SJSA1 (cell line): Measurements from ENCODE around the gene APPL2. TPM values are rescaled to one million over a fixed set of nuclear protein-coding genes. Genes with fewer than 3 reads are reported as not detected.
"Not testable (repeated sequence)": the region's sequence is repeated elsewhere in the genome, so short reads cannot be mapped to it uniquely, and the experiment has no call there.

ENCODE experiments used
- DNase-seq, 2 experiments: peaks; one replicate each; pipeline ENCODE4 v3.0.0-alpha.2; 2015 to 2020; ENCODE audit warnings: low spot score in 2 of 2, low read depth in 1 of 2
- H3K27ac ChIP-seq: fragments of 250-450 bp; sonication (Bioruptor Pico); 2 replicates; pipeline ENCODE4 v1.5.1; 2020; ENCODE audit warnings: mild to moderate bottlenecking, moderate library complexity
- H3K27me3 ChIP-seq: fragments of 250-450 bp; sonication (Bioruptor Pico); replicated peaks from 2 replicates; pipeline ENCODE4 v1.5.1; 2020; ENCODE audit warnings: mild to moderate bottlenecking, moderate library complexity
- H3K36me3 ChIP-seq: fragments of 250-450 bp; sonication (Bioruptor Pico); 2 replicates; pipeline ENCODE4 v1.5.1; 2020; ENCODE audit warnings: mild to moderate bottlenecking
- H3K4me1 ChIP-seq: fragments of 250-450 bp; sonication (Bioruptor Pico); replicated peaks from 2 replicates; pipeline ENCODE4 v1.6.1; 2021; ENCODE audit warnings: mild to moderate bottlenecking
- H3K4me3 ChIP-seq: fragments of 250-450 bp; sonication (Bioruptor Pico); 2 replicates; pipeline ENCODE4 v1.5.1; 2020; ENCODE audit warnings: mild to moderate bottlenecking
- H3K9me3 ChIP-seq: fragments of 250-450 bp; sonication (Bioruptor Pico); replicated peaks from 2 replicates; pipeline ENCODE4 v1.5.1; 2020; ENCODE audit warnings: mild to moderate bottlenecking
- total RNA-seq: library from RNA; depleted of rRNA; stranded (reverse); fragments of >200 nt; shearing (Covaris generic); gene quantifications from 2 replicates; pipeline ENCODE4 v1.2.3, GENCODE V29; 2014

Gene APPL2
- total RNA-seq, 1 experiment from 2014 or later, result 519 TPM

DNA sequence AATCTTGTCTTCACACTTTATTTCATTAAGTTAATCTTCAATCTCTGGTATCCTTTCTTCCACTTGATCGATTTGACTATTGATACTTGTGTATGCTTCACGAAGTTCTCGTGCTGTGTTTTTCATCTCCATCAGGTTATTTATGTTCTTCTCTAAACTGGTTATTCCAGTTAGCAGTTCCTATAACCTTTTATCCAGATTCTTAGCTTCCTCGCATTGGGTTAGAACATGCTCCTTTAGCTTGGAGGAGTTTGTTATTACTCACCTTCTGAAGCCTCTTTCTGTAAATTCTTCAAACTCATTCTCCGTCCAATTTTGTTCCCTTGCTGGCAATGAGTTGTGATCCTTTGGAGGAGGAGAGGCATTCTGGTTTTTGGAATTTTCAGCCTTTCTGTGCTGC, 52.0 kb downstream of the APPL2 start:
- H3K27me3 ChIP-seq, H3K27ac ChIP-seq, DNase-seq, H3K4me1 ChIP-seq, H3K4me3 ChIP-seq: not testable (repeated sequence)
- peaks cover 96% of the 10 kb centered on the region for H3K36me3 ChIP-seq
- peaks cover 29% of the 10 kb centered on the region for H3K9me3 ChIP-seq

DNA sequence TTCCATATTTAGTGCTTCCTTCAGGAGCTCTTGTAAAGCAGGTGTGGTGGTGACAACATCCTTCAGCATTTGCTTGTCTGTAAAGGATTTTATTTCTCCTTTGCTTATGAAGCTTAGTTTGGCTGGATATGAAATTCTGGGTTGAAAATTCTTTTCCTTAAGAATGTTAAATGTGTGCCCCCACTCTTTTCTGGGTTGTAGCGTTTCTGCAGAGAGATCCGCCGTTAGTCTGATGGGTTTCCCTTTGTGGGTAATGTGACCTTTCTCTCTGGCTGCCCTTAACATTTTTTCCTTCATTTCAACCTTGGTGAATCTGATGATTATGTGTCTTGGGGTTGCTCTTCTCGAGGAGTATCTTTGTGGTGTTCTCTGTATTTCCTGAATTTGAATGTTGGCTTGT, 52.6 kb downstream of the APPL2 start:
- not testable (repeated sequence) for H3K4me1 ChIP-seq, H3K27ac ChIP-seq, H3K4me3 ChIP-seq, H3K27me3 ChIP-seq
- peaks cover 29% of the 10 kb centered on the region for H3K9me3 ChIP-seq
- peak in 1 of 2 experiments; percentile 55 for DNase-seq
- peaks cover 96% of the 10 kb centered on the region for H3K36me3 ChIP-seq

DNA sequence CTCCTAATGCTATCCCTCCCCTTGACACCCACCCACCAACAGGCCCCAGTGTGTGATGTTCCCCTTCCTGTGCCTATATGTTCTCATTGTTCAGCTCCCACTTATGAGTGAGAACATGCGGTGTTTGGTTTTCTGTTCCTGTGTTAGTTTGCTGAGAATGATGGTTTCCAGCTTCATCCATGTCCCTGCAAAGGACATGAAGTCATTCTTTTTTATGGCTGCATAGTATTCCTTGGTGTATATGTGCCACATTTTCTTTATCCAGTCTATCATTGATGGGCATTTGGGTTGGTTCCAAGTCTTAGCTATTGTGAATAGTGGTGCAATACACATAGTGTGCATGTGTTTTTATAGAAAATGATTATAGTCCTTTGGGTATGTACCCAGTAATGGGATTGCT, 56.9 kb downstream of the APPL2 start:
- not testable (repeated sequence) for H3K9me3 ChIP-seq, H3K27me3 ChIP-seq, H3K4me3 ChIP-seq, H3K27ac ChIP-seq, H3K4me1 ChIP-seq
- peaks cover 98% of the 10 kb centered on the region for H3K36me3 ChIP-seq
- peak in 1 of 2 experiments; percentile 25 for DNase-seq

DNA sequence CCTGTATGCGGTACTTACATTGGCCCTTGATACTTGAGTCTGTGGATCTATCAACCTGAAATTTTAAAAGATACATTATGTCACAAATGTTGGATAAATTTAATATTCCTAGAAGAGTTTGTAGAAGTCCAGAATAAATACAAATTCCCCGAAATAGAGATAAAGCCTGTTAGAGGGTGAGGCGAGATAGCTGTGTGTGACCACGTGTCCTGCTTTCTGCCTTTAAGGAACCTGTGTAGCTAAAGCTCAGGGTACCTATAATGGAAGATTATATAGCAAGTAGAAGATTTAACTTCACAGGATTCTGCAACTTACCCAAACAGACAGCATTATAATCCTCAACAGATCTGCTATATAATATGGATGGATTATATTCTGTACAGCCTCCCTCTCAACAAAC, 58.8 kb downstream of the APPL2 start:
- no peaks in the 10 kb centered on the region for H3K27me3 ChIP-seq
- peak in 1 of 2 experiments; percentile 51 for DNase-seq
- H3K36me3 ChIP-seq, result peaks cover 98% of the 10 kb centered on the region
- no peak overlapping the region for H3K27ac ChIP-seq
- H3K4me3 ChIP-seq, result no peak overlapping the region
- H3K9me3 ChIP-seq, result peaks cover 6% of the 10 kb centered on the region
- no peaks in the 10 kb centered on the region for H3K4me1 ChIP-seq

DNA sequence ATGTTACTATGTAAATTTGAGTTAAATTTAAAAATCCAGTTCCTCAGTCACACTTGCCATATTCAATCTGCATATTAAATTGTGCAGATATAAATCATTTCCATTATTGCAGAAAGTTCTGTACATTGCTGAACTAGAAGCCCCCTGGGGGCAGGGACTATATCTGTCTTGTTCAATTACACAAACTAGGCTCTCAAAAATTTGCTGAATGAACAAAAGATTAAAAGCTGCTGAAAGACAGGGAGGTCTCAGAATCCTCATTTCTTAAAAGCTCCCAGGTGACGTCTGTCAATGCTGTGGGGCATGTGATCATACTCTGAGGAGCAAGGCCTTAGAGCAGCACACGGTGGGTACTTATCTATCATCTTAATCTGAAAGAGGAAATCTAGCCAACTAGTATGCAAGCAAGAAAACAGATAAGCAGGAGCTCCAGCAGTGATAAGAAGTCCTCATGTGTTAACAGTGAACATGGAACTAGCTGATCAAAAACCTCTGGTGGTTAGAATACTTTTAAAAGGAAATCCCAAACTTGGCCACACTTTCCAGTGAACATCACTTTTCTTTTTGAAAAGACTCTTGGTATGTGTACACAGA, 60.5 kb downstream of the APPL2 start:
- no peak for DNase-seq
- Histone ChIP-seq H3K27ac (no peak overlapping the region), H3K27me3 (no peaks in the 10 kb centered on the region), H3K36me3 (peaks cover 93% of the 10 kb centered on the region), H3K9me3 (peaks cover 2% of the 10 kb centered on the region; the same call in 1 of the 2 replicates), H3K4me1 (no peaks in the 10 kb centered on the region), H3K4me3 (no peak overlapping the region)

DNA sequence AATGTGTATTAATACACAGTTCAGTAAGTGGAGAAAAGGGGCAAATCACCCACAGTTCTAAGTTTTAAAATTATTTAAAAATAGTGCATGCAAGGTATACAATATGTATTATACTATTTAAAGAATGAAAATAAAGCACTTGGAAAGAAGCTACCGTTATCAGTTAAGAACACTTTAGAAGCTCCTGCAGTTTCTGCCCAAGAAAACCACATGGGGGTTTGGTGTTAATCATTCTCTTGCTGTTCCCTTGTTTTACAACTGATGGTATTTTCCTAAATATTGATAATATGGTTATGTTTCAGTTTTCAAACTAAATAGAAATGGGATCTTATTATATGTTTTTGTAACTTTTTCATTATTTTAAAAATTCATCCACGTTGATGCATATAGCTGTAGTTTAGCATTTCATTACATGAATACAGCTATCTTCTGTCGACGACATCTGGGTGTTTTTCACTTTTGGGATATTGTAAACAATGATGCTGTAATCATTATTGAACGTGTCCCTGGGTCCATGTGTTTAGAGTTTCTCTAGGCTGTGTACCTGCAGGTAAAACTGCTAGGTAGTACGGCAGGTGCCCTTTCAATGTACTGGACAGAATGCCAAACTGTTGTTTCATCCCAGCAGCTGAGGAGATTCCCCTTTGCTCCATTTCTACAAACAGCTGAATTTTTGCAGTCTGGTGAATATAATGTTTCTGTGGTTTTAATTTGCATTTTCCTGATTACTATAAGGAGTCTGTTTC, 64.1 kb downstream of the APPL2 start:
- Histone ChIP-seq H3K9me3 (no peaks in the 10 kb centered on the region), H3K4me1 (no peaks in the 10 kb centered on the region), H3K27ac (no peak overlapping the region), H3K36me3 (peaks cover 57% of the 10 kb centered on the region), H3K27me3 (no peaks in the 10 kb centered on the region), H3K4me3 (no peak overlapping the region)
- DNase-seq, result peak in 1 of 2 experiments; percentile 62

DNA sequence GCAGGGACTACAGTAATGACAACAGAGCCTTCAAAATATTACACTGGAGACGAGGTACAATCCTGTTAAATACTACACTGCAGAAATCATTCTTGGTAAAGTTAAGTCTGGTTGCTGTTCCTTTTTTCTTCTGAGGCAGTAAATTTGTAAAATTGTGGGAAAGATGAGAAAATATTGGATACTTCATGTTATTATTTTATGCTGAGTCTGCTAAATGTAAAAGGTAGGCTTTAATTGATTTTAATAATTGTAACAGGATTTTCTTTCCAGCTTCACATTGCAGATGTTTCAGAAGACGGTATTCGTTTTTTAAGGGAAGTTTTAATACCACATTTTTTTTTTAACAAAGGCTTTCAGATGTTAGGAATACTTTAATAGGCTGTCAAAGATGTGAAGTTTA, 65.8 kb downstream of the APPL2 start:
- no peaks in the 10 kb centered on the region for H3K4me1 ChIP-seq
- H3K27me3 ChIP-seq, result no peaks in the 10 kb centered on the region
- H3K36me3 ChIP-seq, result peaks cover 39% of the 10 kb centered on the region
- H3K4me3 ChIP-seq, result no peak overlapping the region
- H3K9me3 ChIP-seq, result no peaks in the 10 kb centered on the region
- H3K27ac ChIP-seq, result no peak overlapping the region
- DNase-seq, result no peak

DNA sequence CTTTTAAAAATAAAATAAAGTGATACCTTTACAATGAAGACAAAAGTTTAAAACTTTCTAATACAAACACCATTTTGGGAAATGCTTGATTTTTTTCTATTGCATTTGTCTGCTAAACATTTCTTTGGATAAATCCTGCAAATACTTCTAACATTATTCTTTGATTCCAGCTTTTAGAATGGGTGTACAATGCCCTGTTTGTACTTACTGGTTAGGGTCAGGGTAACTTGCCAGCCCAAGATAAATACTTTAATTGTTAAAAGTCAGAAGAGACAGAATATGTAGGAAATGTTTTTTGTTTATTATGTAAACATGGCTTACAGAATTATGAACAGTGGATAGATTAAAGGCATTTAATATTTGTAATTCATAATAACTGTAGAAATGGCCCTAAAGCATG, 68.0 kb downstream of the APPL2 start:
- Histone ChIP-seq H3K4me3 (no peak overlapping the region), H3K9me3 (no peaks in the 10 kb centered on the region), H3K4me1 (no peaks in the 10 kb centered on the region), H3K36me3 (peaks cover 18% of the 10 kb centered on the region), H3K27me3 (no peaks in the 10 kb centered on the region), H3K27ac (no peak overlapping the region)
- DNase-seq, result peak in 1 of 2 experiments; percentile 31

DNA sequence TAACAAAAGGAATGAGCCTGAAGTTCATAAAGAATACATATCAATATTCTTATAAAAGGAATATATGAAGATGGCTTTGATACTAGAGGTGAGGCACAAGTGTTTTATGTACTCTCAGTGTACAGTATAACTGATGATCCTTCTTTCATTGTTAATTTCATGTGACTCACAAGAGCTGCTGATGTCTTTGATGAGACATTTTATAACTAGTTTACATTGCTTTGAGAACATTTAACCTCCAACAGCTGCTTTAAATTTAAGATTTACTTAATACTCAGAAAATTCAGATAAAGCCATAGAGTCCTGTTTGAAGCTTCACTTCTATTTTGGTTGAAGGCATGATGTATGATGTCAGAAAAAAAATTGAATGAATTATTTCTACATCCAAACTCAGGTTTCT, 68.6 kb downstream of the APPL2 start:
- no peak overlapping the region for H3K27ac ChIP-seq
- no peaks in the 10 kb centered on the region for H3K27me3 ChIP-seq
- H3K36me3 ChIP-seq, result peaks cover 12% of the 10 kb centered on the region
- no peak overlapping the region for H3K4me3 ChIP-seq
- H3K4me1 ChIP-seq, result no peaks in the 10 kb centered on the region
- no peak for DNase-seq
- H3K9me3 ChIP-seq, result no peaks in the 10 kb centered on the region

DNA sequence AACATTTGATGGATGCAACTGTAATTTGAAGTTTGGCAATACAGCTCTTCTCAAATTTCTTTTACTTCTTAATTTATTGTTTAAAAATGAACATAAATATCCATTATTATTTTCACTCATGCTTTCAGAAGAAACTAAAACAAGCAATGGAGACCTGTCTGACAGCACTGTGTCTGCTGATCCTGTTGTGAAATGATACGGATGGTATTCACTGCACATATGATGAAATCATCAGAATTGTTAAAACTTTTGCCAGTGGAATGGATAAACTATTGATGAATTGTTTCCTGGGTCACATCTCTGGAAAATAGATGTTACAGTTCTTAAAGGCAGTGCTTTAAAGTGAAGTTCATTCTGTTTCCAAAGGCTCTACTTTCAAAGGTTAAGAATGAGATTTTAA, 69.2 kb downstream of the APPL2 start:
- H3K36me3 ChIP-seq, result peaks cover 5% of the 10 kb centered on the region; the same call in 1 of the 2 replicates
- no peak overlapping the region for H3K27ac ChIP-seq
- peak in 1 of 2 experiments; percentile 50 for DNase-seq
- H3K4me3 ChIP-seq, result no peak overlapping the region
- no peaks in the 10 kb centered on the region for H3K4me1 ChIP-seq
- no peaks in the 10 kb centered on the region for H3K9me3 ChIP-seq
- 0 out of 2 replicates have a peak, but pooled peaks cover 3% of the 10 kb centered on the region for H3K27me3 ChIP-seq

DNA sequence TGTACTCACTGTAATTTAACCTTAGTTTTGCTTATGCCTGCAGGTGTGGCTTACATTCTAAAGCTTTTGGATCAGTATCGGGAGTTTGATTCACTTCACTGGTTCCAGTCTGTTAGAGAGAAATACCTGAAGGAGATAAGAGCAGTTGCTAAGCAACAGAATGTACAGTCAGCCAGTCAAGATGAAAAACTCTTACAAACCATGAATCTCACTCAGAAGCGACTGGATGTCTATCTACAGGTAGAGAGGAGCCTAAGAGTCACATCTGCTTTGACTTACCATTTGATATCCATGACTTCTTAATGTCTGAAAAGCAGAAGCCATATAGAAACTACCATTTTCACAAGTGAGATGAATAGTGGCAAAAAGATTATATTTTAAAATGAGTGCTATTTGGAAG, 71.9 kb downstream of the APPL2 start:
- H3K27ac ChIP-seq, result no peak overlapping the region
- H3K27me3 ChIP-seq, result 0 out of 2 replicates have a peak, but pooled peaks cover 9% of the 10 kb centered on the region
- no peaks in the 10 kb centered on the region for H3K36me3 ChIP-seq
- H3K4me1 ChIP-seq, result no peaks in the 10 kb centered on the region
- no peak overlapping the region for H3K4me3 ChIP-seq
- DNase-seq, result peak in 1 of 2 experiments; percentile 50
- H3K9me3 ChIP-seq, result no peaks in the 10 kb centered on the region

DNA sequence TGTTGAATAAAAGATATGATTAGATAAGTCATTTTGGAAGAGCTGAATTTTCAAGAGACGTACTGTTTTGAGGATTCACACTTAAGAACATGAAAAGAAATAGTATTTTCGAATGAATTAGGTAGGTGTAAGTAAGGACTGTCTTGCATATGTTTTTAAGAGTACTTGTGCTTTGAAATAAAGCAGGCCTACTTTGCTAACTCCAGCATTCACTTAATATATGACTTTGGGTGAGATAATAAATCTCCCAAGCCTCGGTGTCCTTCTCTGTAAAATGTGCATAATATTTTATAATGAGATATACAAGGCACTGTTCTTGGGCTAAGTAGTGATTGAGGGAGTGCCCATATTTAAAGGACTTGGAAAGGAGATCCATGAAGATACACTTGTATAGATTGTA, 73.8 kb downstream of the APPL2 start:
- no peaks in the 10 kb centered on the region for H3K4me1 ChIP-seq
- 0 out of 2 replicates have a peak, but pooled peaks cover 9% of the 10 kb centered on the region for H3K27me3 ChIP-seq
- H3K9me3 ChIP-seq, result no peaks in the 10 kb centered on the region
- H3K27ac ChIP-seq, result no peak overlapping the region
- peak in 1 of 2 experiments; percentile 59 for DNase-seq
- no peaks in the 10 kb centered on the region for H3K36me3 ChIP-seq
- no peak overlapping the region for H3K4me3 ChIP-seq

DNA sequence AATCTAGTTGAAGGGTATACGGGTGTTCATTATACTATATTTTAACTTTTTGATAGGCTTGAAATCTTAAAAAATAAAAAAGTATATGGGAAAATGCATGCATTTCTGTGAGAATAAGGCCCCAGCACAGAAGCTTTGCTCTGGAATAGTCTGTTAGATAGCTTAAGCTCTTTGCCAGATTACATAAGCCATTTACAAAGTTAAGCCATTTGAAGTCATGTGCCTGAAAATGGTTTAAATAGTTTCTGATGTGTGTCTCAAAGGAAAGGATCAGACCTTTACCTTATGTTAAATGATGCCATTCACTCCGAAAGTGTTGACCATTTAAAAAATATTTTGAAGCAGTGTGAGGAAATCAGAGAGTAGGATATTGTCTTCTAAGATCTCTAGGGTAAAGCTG, 77.1 kb downstream of the APPL2 start:
- Histone ChIP-seq H3K36me3 (peaks cover 13% of the 10 kb centered on the region), H3K4me3 (no peak overlapping the region), H3K27me3 (0 out of 2 replicates have a peak, but pooled peaks cover 9% of the 10 kb centered on the region), H3K9me3 (no peaks in the 10 kb centered on the region), H3K27ac (no peak overlapping the region), H3K4me1 (no peaks in the 10 kb centered on the region)
- DNase-seq, result no peak

DNA sequence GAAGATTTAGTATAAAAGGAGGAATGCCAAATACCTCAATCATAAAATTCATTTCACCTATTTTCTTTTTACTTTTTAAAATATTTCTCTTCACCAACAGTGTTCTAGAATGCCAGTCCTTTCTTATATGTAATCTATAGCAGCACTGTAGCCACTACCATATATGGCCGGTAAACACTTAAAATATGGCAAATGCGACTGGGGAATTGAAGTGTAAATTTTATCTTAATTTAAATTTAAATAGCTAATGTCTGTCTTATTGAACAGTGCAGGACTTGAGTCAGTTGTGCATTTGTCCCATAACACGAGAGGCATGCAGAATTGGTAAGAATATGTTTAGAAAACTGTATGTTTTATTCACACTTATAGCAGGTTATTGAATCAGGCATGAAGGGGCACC, 78.4 kb downstream of the APPL2 start:
- H3K27me3 ChIP-seq, result 0 out of 2 replicates have a peak, but pooled peaks cover 9% of the 10 kb centered on the region
- H3K9me3 ChIP-seq, result no peaks in the 10 kb centered on the region
- DNase-seq, result no peak
- H3K4me1 ChIP-seq, result no peaks in the 10 kb centered on the region
- no peak overlapping the region for H3K4me3 ChIP-seq
- peaks cover 21% of the 10 kb centered on the region for H3K36me3 ChIP-seq
- H3K27ac ChIP-seq, result no peak overlapping the region
